ENCODE data around the gene NNAT. TPM values are rescaled to one million over a fixed set of nuclear protein-coding genes. Genes with fewer than 3 reads are reported as not detected.
A peak's percentile ranks its signal among the peaks of the same experiment; 100 is the strongest.

NNAT gene
- total RNA-seq, 1 donor from 2014 or later, result 20.3 TPM

DNA sequence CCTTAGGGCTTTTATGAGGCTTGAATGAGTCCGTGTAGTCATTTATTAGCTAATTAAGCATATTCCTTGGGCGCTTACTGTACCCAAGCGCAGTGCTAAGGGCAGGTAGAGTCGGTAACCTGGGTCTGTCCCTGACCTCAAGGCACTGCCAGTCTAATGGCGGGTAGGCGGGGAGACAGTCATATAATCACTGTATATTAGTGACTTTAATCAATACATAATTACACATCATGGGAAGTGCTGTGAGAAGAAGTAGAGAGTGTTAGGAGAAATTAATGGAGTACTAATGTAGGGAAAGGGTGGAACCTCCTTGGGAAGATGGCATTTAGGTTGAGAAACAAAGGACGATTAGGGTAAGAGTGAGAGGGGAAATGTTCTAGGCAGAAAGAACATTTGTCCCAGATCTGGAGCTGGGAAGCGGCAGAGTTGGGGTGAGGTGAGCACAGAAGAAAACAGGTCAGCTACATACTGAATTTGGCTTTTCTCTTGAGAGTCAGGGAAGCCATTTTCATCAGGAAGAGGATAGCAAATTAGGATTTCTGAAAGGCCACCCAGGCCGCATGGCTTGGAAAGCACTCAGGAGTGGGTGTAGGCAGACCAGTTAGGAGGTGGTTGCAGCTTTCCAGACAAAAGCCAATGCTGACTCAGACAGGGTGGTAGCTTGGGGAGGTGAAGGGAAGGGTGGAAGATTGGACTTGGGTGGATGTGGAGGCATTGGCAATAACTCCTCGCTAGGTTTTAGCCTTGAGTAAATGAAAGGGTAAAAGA is 7.6 kb downstream of the NNAT start:
- TF ChIP-seq, protein P1, sequence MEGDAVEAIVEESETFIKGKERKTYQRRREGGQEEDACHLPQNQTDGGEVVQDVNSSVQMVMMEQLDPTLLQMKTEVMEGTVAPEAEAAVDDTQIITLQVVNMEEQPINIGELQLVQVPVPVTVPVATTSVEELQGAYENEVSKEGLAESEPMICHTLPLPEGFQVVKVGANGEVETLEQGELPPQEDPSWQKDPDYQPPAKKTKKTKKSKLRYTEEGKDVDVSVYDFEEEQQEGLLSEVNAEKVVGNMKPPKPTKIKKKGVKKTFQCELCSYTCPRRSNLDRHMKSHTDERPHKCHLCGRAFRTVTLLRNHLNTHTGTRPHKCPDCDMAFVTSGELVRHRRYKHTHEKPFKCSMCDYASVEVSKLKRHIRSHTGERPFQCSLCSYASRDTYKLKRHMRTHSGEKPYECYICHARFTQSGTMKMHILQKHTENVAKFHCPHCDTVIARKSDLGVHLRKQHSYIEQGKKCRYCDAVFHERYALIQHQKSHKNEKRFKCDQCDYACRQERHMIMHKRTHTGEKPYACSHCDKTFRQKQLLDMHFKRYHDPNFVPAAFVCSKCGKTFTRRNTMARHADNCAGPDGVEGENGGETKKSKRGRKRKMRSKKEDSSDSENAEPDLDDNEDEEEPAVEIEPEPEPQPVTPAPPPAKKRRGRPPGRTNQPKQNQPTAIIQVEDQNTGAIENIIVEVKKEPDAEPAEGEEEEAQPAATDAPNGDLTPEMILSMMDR (IDR thresholded peaks at IDR 0.05; ENCODE audit: insufficient read depth, low read length, poor library complexity, severe bottlenecking), result no peak
- H3K36me3 ChIP-seq (ENCODE audit: control insufficient read depth, insufficient read depth, low read length), result no peaks in the 10 kb centered on the region
- H3K4me3 ChIP-seq (ENCODE audit: low read depth, low read length), result peak overlapping the region; percentile 97
- no peak for DNase-seq (ENCODE audit: low read depth)
- H3K27me3 ChIP-seq (ENCODE audit: control insufficient read depth, insufficient read depth, low read length), result no peaks in the 10 kb centered on the region

DNA sequence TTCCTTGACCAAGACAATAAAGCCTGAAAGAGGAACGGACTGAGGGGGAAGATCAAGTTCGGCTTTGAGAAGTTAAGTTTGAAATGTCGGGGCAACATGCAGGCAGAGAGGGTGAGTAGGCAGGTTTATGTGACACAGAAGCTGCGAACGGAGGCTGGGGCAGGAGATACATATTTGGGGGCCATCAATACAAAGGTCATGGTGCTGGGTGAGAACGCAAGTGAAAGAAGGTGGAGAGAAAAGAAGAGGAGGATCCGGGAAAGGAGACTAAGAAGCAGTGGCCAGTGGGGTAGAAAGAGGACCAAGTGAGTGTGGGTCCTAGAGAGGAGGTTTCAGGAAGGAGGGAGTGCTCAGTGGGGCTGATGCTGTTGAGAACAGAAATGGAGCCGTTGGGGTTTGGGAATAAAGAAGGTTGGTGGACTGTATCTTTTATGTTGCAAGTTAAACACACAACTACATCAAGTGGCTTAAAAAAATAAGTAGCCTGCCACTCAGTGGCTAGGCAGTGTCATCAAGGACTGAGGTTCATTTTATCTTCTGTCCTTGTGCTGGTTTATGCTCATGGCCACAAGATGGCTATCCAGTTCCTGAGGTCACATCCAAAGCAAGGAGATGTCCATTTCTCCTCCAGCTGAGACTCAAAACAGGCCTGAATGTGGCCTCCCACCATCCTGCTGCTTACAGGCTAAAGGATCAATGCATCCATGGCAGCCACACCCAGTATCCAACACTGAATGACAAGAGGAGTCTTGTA is 8.3 kb downstream of the NNAT start:
- H3K4me3 ChIP-seq (ENCODE audit: low read depth, low read length), result no peak overlapping the region
- TF ChIP-seq, protein P1 (IDR thresholded peaks at IDR 0.05; ENCODE audit: insufficient read depth, low read length, poor library complexity, severe bottlenecking), result no peak

DNA sequence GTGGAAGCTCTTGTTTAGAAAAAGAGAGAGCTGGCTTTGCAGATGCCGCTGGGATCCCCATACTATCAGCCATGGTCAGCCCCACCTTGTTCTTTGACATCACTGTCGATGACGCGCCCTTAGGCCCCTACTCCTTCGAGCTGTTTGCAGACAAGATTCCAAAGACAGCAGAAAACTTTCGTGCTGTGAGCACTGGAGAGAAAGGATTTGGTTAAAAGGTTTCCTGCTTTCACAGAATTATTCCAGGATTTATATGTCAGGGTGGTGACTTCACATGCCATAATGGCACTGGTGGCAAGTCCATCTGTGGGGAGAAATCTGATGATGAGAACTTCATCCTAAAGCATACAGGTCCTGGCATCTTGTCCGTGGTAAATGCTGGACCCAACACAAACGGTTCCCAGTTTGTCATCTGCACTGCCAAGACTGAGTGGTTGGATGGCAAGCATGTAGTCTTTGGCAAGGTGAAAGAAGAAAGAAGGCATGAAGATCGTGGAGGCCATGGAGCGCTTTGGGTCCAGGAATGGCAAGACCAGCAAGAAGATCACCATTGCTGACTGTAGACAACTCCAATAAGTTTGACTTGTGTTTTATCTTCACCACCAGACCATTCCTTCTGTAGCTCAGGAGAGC is 9.0 kb downstream of the NNAT start:
- H3K27me3 ChIP-seq (ENCODE audit: control insufficient read depth, insufficient read depth, low read length), result no peaks in the 10 kb centered on the region
- H3K4me3 ChIP-seq (ENCODE audit: low read depth, low read length), result no peak overlapping the region
- TF ChIP-seq, protein P1 (IDR thresholded peaks at IDR 0.05; ENCODE audit: insufficient read depth, low read length, poor library complexity, severe bottlenecking), result no peak
- no peak for DNase-seq (ENCODE audit: low read depth)
- H3K36me3 ChIP-seq (ENCODE audit: control insufficient read depth, insufficient read depth, low read length), result no peaks in the 10 kb centered on the region

More for the DNA sequence above, 8.3 kb downstream of the NNAT start:
- Histone ChIP-seq H3K36me3 (ENCODE audit: control insufficient read depth, insufficient read depth, low read length) (no peaks in the 10 kb centered on the region), H3K27me3 (ENCODE audit: control insufficient read depth, insufficient read depth, low read length) (no peaks in the 10 kb centered on the region)
- DNase-seq (ENCODE audit: low read depth), result no peak

DNA sequence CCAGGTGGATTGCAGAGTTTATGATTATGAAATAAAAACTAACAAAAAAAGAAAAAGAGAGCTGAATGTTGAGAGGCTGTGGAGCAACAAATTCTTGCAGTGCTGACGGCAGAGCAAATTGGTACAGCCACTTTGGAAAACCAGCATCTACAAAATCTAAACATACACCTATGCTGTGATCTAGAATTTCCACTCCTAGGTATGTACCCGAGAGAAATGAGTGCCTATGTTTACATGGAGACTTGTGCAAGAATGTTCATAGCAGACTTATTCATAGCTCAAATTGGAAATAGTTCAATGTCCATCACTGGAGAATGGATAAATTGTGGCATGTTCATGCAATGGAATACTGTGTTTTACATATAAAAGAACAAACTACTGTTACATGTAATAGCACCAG is 9.6 kb downstream of the NNAT start:
- no peak for DNase-seq (ENCODE audit: low read depth)
- TF ChIP-seq, protein P1 (IDR thresholded peaks at IDR 0.05; ENCODE audit: insufficient read depth, low read length, poor library complexity, severe bottlenecking), result no peak

DNA sequence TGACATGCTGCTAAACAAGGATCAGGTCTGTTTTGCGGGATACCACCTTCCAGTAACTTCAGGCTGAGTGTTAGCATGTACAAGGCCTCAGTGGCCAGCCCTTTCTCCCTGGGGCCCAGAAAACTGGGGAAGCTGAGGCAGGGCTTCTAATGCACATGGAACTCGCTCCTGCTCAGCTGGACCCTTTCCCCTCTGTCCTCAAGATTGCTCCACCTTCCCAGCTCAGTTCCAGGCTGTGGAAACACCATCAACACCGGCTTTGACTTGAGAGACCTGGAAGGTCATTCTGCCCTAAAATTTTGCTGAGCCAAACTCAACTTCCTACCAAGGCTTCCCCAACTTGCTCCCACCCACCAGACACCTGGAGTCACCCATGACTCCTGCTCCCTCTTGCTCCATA is 10.8 kb downstream of the NNAT start:
- H3K27me3 ChIP-seq (ENCODE audit: control insufficient read depth, insufficient read depth, low read length), result no peaks in the 10 kb centered on the region
- no peak for DNase-seq (ENCODE audit: low read depth)
- TF ChIP-seq, protein P1 (IDR thresholded peaks at IDR 0.05; ENCODE audit: insufficient read depth, low read length, poor library complexity, severe bottlenecking), result no peak
- no peaks in the 10 kb centered on the region for H3K36me3 ChIP-seq (ENCODE audit: control insufficient read depth, insufficient read depth, low read length)
- H3K4me3 ChIP-seq (ENCODE audit: low read depth, low read length), result no peak overlapping the region

More for the DNA sequence above, 9.6 kb downstream of the NNAT start:
- no peaks in the 10 kb centered on the region for H3K36me3 ChIP-seq (ENCODE audit: control insufficient read depth, insufficient read depth, low read length)
- no peak overlapping the region for H3K4me3 ChIP-seq (ENCODE audit: low read depth, low read length)
- no peaks in the 10 kb centered on the region for H3K27me3 ChIP-seq (ENCODE audit: control insufficient read depth, insufficient read depth, low read length)

Measured in kidney epithelial cell (primary cell).